Retina (tissue), 1 donor: ENCODE measurements around the gene CCDC174.
"Not testable (repeated sequence)": the region's sequence is repeated elsewhere in the genome, so short reads cannot be mapped to it uniquely, and the experiment has no call there.

Experiments used
- DNase-seq: peaks from one replicate; pipeline ENCODE4 v3.0.0-alpha.2; 2016

Gene CCDC174

GRCh38 chr3:14627815-14628214 lies 23.7 kb upstream of the CCDC174 start:
- no peak for DNase-seq

GRCh38 chr3:14628406-14628805 lies 23.2 kb upstream of the CCDC174 start:
- DNase-seq, result no peak

DNA sequence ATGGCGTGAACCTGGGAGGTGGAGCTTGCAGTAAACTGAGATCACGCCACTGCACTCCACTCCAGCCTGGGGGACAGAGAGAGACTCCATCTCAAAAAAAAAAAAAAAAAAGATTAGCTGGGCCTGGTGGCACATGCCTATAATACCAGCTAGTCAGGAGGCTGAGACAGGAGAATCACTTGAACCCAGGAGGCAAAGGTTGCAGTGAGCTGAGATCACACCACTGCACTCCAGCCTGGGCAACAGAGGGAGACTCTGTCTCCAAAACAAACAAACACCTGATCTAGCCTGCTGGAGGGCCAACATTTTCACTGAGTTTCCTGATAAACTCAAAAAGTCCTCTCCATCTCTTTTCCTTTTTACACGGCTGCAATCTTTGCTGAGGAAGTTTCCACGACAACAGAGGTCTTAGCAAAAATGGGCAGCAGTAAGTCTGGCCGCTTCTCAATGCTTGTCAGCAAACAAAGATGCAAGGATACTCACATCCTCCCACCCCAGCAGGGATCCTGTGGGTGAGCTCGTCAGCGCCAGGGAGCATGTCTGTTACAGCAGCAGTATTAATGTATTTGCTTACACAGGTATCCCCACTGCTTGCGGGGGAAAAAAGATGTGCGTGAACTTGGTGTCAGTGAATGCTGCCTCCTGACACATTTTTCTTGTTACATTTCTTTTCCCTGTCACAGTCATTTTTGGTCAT lies 21.0 kb upstream of the CCDC174 start:
- DNase-seq, result no peak

GRCh38 chr3:14631101-14631497 lies 20.5 kb upstream of the CCDC174 start:
- no peak for DNase-seq

DNA sequence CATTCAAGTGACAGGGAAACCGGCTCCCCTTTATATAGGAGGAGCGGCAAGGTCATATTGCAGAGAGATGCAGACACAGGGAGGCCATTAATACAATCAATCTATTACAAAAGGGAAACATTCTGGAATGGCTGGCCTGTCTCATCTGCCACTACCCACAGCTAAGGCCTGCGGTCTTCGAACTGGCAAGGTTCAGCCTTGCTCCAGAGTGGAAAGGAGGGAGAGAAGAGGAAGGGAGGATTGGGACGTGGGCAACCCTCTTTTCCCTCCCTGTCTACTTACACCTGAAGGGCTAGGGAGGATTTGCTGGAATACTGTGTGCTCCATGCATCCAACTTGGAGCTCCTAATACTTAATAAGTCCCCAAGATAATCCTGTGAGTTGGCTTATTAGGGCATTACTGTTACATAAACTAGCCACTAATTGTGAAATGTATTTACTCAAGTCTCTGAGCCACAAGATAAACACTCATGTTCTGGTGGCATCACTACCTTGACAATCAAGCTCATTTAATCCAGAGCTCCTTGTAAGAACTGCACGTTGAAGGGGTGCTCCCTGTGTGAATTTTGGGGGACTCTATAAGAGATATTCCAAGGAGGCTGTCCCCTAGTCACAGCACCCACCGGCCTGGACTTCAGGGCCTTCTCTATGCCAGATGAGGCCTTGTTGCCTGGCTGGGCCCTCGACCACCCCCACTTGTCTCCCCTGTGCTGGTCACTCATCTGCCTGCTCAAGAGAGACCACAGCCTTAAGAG lies 19.7 kb upstream of the CCDC174 start:
- no peak for DNase-seq

DNA sequence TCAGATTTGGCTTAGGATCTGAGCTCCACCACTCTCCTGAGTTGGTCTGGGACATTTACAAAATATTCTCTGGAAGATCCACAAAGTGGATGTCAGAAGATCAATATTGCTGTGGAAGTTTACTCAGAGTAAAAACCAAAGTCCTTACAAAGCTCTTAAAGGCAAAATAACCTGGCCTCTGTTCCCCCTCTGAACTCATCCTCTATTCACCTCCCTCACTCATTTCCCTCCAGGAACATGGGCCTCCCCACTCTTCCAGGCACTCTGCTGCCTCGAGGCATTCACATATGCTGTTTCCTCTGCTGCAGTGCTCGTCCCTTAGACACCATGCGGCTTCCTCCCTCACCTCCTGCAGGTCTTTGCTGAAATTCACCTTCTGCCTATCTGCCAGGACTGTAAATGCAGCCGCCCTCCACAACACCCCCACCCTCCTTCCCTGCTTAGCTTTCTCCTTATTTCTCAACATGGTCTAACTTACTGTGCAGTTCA lies 19.1 kb upstream of the CCDC174 start:
- DNase-seq, result no peak

- DNase-seq, result no peak
Observed at GRCh38 chr3:14633417-14633816, 18.1 kb upstream of the CCDC174 start.

GRCh38 chr3:14633819-14634424 lies 17.6 kb upstream of the CCDC174 start:
- DNase-seq, result no peak

DNA sequence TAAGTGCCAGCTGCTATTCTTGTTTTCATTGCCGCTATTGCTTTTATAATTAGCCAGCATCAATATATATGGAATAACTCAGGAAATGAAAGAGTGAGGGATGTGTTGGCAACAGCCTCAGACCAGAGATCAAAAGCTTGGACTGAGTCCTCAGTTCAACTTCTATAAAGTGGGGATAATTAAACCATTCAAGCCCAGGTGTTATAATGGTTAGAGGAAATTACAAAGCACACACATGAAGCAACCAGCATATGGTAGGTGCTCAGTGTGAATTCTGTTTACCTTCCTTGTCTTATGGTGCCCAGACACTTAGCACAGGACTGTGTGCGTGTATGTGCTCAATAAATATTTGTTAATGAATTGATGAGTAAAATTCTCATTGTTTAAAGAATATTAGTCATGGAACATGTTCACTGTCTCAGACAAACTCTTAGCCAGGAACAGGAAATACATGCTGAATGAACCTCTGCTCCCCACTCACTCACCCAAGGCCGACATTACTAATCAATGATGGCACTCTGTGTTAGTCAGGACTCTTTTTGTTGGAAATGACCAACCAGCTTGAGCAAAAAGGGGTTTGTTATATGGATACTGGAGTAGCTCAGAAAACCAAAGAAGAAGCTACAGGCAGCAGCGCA lies 16.7 kb upstream of the CCDC174 start:
- no peak for DNase-seq

GRCh38 chr3:14636496-14637087 lies 15.0 kb upstream of the CCDC174 start:
- no peak for DNase-seq

- no peak for DNase-seq
Observed at GRCh38 chr3:14640157-14640562, 11.4 kb upstream of the CCDC174 start.

DNA sequence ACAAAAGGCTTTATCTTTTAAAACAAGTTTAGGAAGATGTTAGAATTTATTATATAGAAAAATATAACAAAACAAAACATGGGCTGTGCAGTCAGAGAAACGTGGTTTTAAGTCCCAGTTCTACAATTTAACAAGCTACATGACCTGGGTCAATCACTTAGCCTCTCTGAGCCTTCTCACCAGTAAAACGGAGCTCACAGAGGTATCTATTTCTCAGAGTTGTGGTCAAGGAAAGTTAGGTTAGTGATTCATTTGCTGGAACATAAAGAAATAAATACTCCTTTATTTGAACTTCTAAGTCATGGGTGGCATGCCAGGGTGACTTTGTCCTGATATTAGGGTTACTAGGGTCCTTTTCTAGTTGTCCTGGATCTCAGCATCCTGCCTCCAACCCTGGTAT lies 10.8 kb upstream of the CCDC174 start:
- DNase-seq, result no peak

DNA sequence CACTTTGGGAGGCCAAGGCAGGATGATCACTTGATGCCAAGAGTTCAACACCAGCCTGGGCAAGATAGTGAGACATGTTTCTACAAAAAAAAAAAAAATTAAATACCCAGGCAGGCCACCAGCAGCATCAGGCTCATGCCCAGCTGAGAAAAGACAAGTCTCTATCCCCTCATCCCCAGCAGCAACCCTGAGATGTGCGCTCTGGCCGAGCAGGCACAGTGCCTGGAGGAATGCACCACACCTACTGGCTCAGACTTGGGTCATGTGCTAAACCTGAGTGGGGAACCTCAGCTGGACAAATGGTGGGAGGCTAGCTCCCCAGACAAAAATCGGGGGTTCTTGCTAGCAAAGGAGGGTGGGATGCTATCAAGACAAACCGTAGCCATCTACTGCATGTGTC lies 10.2 kb upstream of the CCDC174 start:
- DNase-seq, result no peak

- no peak for DNase-seq
Observed at GRCh38 chr3:14645453-14645852, 6.1 kb upstream of the CCDC174 start.

- no peak for DNase-seq
Observed at GRCh38 chr3:14646131-14646573, 5.4 kb upstream of the CCDC174 start.

DNA sequence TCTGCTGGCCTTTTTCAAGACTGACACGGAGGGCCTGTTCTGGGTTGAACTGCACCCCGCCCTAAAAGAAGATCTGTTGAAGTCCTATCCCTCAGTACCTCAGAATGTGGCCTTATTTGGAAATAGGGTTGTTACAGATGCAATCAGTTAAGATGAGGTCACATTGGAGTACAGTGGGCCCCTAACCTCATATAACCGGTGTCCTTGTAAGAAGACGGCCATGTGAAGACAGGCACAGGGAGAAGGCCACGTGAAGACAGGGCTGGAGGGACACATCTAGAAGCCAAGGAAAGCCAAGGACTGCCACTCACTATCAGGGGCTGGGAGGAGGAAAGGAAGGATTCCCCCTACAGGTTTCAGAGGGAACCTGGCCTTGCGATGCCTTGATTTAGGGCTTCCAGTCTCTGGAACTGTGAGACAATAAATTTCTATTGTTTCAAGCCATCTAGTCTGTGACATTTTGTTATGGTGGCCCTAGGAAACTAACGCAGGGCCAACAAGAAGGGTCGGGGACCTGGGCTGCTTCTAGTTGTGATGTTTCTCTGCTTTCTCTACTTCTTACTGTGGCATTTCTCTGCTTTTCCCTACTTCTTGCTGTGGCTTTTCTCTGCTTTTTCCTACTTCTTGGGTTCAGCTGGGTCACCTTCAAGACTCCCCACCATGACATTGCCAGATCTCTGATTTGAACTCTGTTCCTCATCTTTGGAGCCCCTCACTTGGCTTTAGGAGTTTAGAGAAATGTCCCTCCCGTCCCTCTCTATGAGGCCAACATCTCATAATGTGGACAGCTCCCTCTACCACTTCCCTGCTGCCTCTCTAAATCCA lies 4.8 kb upstream of the CCDC174 start:
- DNase-seq, result no peak

GRCh38 chr3:14647976-14648955 lies 3.3 kb upstream of the CCDC174 start:
- no peak for DNase-seq

- DNase-seq, result no peak
Observed at GRCh38 chr3:14649466-14649865, 2.1 kb upstream of the CCDC174 start.

GRCh38 chr3:14650193-14650592 lies 1.4 kb upstream of the CCDC174 start:
- no peak for DNase-seq

GRCh38 chr3:14652360-14652907 lies 872 bp downstream of the CCDC174 start:
- not testable (repeated sequence) for DNase-seq
